AG08396 (cell line): ENCODE results near the gene PEX12.
"Not testable (repeated sequence)": the region's sequence is repeated elsewhere in the genome, so short reads cannot be mapped to it uniquely, and the experiment has no call there.

Source experiments
- DNase-seq: peaks from one replicate; pipeline ENCODE4 v3.0.0; 2012; ENCODE audit warnings: low spot score, mixed read lengths

Gene PEX12

DNA sequence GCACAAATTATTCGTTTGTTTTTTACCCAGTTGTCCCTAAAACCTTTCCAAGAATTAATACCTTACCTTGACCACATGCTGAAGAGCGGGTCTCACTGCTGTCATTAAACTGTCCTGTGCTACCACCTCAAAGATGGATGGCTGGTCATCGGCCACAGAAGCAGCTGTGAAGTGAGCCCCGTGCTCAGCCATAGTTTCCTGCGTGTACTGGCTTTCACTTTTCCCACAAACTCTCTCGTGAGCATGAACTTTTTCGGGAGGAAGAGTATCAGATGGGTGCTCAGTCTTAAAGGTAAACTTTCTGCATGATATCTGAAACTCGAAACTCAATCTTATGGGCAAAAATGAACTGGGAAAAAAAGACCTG is 558 bp downstream of the PEX12 start:
- DNase-seq: no peak

GRCh38 chr17:35575759-35576158 is 2.6 kb downstream of the PEX12 start:
- DNase-seq: no peak

GRCh38 chr17:35569405-35569804 is 9.0 kb downstream of the PEX12 start:
- no peak for DNase-seq

GRCh38 chr17:35568561-35568960 is 9.8 kb downstream of the PEX12 start:
- peak; percentile 55 for DNase-seq

DNA sequence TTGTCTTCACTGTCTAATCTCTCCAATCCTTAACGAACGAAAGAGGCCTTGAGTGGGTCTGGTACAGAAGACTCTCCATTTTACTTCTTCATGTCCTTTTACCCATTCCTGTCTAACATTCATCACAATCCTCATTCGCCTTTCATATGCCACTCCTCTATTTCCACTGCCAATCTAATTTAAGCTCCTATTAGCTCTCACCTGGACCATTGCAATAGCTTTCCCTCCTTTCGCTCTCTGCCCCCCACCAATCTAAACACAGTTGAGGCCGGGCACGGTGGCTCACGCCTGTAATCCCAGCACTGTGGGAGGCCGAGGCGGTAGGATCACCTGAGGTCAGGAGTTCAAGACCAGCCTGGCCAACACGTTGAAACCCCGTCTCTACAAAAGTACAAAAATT is 11.4 kb downstream of the PEX12 start:
- DNase-seq: no peak

GRCh38 chr17:35563181-35563580 is 15.2 kb downstream of the PEX12 start:
- not testable (repeated sequence) for DNase-seq

DNA sequence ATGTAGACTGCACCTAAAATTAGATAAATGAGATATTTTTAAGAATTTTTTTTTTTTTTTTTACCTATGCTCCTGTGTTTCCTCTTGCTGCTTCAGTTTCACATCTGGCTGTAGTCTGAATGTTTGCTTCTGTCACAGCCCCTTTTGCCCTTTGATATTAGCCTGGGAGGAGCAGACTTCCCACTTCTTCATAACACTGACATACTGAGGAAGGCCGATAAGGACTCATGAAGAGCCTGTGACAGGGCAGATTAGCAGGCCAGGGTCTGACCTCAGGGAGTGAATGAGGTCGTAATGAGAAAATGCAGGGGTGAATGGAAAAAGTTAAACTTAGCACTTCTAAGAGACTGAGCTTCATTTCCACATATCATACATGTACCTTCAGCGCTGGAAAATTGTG is 17.7 kb downstream of the PEX12 start, which contains the start of gene SLFN14:
TSS of gene SLFN14 (minus strand) at position 117 of the 400 bp plus-strand sequence. CDS start 2,757 bp downstream, outside the sequence.
- DNase-seq: no peak

DNA sequence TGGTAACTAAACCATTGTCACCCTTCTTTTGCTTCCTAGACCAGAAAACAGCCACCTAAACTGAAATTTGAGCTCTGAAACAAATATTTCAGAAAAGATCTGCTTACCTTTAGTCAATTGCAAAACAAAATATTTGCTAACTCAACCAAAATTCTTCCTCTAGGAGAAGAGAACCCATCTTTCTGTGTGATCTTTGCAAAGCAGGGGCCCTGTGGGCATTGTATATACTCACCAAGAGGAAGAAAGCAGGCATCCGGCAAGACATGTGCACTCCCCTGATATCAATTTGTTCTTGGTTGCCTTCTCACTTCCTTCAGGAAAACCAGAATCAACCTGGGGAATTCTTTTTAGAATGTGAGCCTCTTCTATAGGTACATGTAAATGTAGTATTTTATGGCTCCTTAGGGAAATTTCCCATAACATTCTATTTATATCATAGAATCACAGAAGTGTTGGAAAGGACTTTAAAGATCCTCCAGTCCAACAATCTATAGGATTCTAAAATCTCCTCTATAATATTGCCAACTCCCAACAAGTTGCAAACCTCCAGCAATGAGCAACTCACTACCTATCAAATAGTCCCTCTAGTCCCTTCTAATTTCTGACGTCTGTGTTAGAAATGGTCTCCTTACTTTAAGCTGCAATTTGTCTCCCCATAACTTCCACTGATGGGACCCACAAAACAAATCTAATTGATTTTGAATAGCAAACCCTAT is 18.7 kb downstream of the PEX12 start:
- DNase-seq: no peak

- no peak for DNase-seq
Observed at GRCh38 chr17:35557353-35557752, 21.0 kb downstream of the PEX12 start.

DNA sequence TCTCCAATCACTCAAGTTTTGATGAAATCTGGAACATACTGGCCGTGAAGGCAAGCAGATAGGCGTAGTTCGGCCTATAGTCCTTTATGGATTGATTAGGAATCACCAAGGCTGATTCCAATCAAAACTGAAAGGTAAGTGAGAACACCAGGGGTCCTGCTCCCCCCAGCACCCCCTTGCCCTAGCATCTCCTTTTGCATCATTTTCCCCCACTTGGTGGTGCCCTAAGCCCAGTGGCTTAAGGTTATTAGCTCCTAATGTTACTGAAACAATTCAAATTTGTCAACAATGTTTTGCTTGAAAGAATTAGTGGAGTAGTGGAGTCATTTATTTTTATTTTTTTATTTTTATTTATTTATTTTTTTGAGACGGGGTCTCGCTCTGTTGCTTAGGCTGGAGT is 22.7 kb downstream of the PEX12 start:
- DNase-seq: no peak

DNA sequence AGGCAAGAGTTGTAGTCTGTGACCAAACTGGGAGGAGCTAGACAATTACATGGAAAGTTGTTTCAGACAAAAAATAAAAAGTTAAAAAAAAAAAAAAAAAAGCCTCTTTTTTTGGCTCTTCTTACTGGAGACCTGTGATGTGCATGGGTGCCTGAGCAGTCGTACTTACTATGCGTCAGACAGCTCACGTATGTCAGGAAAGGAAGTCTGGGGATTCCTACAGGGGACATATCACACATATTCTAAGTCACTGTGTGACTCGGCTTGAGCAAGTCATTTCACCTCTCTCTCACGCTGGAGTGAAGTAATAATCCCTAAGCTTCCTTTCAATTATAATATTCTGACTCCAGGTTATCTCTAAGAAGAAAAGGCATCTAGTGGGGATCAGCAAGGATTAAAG is 23.7 kb downstream of the PEX12 start:
- no peak for DNase-seq

DNA sequence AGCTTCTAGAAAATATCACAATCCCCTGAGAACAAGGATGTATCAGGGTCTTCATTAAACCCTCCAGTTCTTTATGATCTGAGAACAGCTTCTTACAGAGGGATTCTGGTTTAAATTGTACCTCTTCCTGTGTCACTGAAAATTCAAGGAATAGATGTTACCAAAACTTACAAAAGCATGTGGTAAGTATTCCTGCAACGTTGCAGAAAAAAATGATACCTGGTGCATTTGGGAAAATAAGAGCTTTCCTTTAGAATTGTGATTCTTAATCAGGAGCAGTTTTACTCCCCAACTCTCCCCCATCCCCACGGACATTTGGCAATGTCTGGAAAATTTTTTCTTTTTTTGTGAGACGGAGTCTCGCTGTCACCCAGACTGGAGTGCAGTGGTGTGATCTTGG is 25.1 kb downstream of the PEX12 start:
- DNase-seq: no peak

GRCh38 chr17:35548978-35549377 is 29.4 kb downstream of the PEX12 start:
- no peak for DNase-seq

DNA sequence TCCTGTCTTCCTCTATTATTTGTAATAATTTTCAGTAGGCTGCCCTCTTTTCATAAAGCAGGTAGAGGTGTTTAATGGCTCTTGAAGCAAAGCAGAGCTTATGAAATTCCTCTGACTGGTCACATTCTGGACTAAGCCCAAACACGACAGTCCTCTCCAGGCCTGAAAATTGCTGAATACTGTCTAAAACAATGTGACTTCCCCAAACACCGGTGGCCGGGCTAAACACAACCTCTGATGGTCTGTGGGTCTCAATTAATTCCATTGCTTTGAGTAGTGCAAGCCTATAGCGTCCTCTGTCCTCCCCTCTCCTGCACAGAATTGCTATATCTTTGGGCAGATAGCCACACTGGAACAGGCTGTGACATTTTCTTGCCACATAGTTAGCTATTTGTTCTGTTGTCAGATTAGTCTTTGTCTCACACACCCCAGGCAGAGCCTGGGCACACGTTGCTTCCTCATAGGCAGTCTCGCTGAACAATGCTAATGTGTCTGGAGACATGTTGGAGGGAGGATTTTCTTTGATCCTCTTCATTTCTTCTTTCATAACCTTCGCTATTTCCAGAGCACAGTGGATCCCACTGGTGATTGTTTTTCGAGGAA is 30.1 kb downstream of the PEX12 start:
- DNase-seq: no peak

DNA sequence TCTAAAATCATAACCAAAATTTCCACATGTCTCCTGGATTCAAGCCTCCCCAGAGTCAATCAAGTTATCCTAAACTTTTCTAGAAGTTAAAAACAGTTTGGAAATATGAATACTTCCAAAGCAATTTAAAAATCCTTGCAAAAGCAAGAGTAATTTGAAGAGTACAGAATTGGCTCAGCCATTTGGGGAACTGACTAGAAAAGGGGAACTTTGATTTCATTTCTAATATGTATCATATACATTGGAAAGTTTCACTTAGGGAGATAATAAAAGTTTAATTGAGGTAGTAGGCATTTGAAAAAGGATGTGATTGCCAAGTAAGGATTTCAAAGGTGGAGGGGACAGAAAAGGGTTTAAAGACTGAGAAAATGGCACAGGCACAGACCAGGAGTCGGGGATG is 31.9 kb downstream of the PEX12 start:
- no peak for DNase-seq

DNA sequence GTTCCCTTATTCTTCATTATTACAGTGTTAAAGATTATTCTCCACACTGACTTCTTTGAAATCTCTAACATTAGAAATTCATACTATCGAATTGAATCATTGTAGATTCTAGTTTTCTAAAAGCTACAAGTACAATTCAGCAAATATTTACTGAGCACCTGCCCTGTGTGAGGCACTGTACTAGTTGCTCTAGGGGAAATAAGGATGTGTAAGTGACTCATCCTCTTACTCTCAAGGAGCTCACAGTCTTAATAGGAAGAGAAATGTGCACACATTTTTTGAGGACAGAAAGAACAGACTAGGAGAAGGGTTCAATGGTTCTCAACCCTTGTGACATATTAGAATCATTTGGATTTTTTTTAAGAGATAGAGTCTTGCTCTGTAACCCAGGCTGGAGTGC is 33.2 kb downstream of the PEX12 start:
- no peak for DNase-seq

DNA sequence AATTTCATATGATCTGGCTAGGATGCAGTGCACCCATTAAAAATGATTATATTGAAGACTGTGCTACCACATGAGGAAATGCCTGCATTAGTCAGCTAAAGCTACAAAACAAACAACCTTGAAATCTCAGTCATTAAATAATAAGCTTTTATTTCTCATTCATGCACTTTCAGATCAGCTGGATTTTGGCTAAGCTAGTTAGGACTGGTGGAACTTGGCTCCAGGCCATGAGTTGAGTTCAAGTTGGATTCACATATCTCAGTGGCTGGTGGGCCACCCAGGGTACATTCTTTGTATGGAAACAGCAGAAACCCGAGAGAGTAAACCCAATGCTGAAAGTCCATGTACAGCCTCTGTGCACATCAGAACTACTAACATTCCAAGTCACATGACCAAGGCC is 34.5 kb downstream of the PEX12 start:
- DNase-seq: no peak

DNA sequence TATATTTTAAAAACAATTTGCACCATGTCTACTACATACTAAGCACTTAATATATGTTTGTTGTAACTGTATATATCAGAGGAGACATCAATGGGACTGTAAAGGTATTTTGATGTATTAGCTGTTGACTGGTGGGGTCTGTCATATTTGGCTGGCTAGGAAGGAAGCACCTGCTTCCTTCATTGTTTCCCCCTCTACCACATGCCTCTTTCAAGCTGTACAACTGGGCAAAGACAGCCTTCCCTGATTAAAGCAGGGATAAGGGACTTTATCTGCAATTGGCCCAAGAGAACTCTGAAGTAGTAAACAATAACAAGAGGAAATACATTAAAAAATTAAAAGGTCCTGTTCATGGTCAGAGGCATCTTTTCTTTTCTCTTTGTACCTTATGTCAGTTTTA is 35.4 kb downstream of the PEX12 start:
- DNase-seq: no peak

DNA sequence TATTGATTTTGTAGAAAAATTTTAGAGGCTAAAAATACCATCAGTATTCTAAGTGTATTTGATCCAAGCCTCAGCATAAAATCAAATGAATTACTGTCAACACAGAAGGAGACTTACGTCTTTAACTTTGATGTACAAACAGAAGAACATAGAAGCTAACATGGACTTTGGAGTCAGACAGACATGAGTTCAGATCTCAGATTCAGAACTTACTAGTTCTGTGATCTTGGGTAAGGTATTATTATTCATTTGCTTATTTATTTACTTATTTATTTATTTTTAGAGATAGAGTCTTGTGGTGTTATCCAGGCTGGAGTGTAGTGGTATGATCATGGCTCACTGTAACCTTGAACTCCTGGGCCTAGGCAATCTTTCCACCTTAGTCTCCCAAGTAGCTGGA is 36.9 kb downstream of the PEX12 start:
- DNase-seq: no peak

- DNase-seq: peak; percentile 36
Observed at GRCh38 chr17:35540589-35541404, 37.6 kb downstream of the PEX12 start.

GRCh38 chr17:35539659-35540026 is 38.7 kb downstream of the PEX12 start:
- no peak for DNase-seq

GRCh38 chr17:35537601-35538141 is 40.7 kb downstream of the PEX12 start, which contains the start of gene SLFN12L:
SLFN12L (minus strand) TSS chr17:35537678; CDS start chr17:35522364, 15,314 bp downstream.
- DNase-seq: no peak

- DNase-seq: no peak
Observed at GRCh38 chr17:35536664-35537171, 41.7 kb downstream of the PEX12 start.
